Effector memory CD8-positive, alpha-beta T cell (primary cell): ENCODE data around the gene RHOBTB3.

Experiments
- ATAC-seq: fragments of 150-1000 bp; cut with Tn5 transposase; replicated peaks from 2 replicates; pipeline ENCODE4 v1.10.0; 2021; ENCODE audit warnings: mild to moderate bottlenecking, moderate library complexity
- DNase-seq, 3 experiments: peaks; one replicate each; pipeline ENCODE4 v3.0.0; 2021
- H3K27ac Mint-ChIP-seq, 2 donors: one replicate each; pipeline ENCODE4 v1.8.0; 2022; ENCODE audit warnings: mild to moderate bottlenecking in 2 of 2, mixed read lengths in 2 of 2, moderate library complexity in 2 of 2
- H3K27me3 Mint-ChIP-seq, 2 donors: one replicate each; pipeline ENCODE4 v1.8.0; 2022; ENCODE audit warnings: mixed read lengths in 2 of 2
- H3K36me3 Mint-ChIP-seq: one replicate; pipeline ENCODE4 v1.8.0; 2022; ENCODE audit warnings: mild to moderate bottlenecking, moderate library complexity, mixed read lengths; ENCODE audit not compliant: insufficient read depth
- H3K4me1 Mint-ChIP-seq, 2 donors: one replicate each; pipeline ENCODE4 v1.8.0; 2022; ENCODE audit warnings: low read depth in 2 of 2, mixed read lengths in 2 of 2
- H3K4me3 Mint-ChIP-seq, 2 donors: one replicate each; pipeline ENCODE4 v1.8.0; 2022; ENCODE audit warnings: mild to moderate bottlenecking in 2 of 2, mixed read lengths in 2 of 2, moderate library complexity in 2 of 2
- H3K9me3 Mint-ChIP-seq, 2 donors: one replicate each; pipeline ENCODE4 v1.8.0; 2022; ENCODE audit warnings: mixed read lengths in 2 of 2

The RHOBTB3 gene

GRCh38 chr5:95777441-95777840 is 46.3 kb downstream of the RHOBTB3 start:
- DNase-seq (no peak), ATAC-seq (no peak)
- Mint-ChIP-seq H3K36me3 (no peaks in the 10 kb centered on the region), H3K4me3 (no peak overlapping the region), H3K9me3 (no peaks in the 10 kb centered on the region), H3K27ac (no peak overlapping the region), H3K27me3 (no peaks in the 10 kb centered on the region), H3K4me1 (peaks cover 11 to 20% of the 10 kb centered on the region in 2 donors)

- peak overlapping the region in 1 of 2 donors; percentile 16 for H3K27ac Mint-ChIP-seq
These were observed 47.7 kb downstream of the RHOBTB3 start for GRCh38 chr5:95778713-95779436.

GRCh38 chr5:95779611-95780010 is 48.5 kb downstream of the RHOBTB3 start:
- no peaks in the 10 kb centered on the region for H3K9me3 Mint-ChIP-seq
- peaks cover 7 to 12% of the 10 kb centered on the region in 2 donors for H3K4me1 Mint-ChIP-seq
- H3K36me3 Mint-ChIP-seq, result no peaks in the 10 kb centered on the region
- H3K27ac Mint-ChIP-seq, result peak overlapping the region in 1 of 2 donors; percentile 16
- DNase-seq (no peak), ATAC-seq (no peak)
- no peak overlapping the region for H3K4me3 Mint-ChIP-seq
- H3K27me3 Mint-ChIP-seq, result no peaks in the 10 kb centered on the region

More at GRCh38 chr5:95778713-95779436, 47.7 kb downstream of the RHOBTB3 start:
- ATAC-seq (no peak), DNase-seq (no peak)
- Mint-ChIP-seq H3K27me3 (no peaks in the 10 kb centered on the region), H3K36me3 (no peaks in the 10 kb centered on the region), H3K9me3 (no peaks in the 10 kb centered on the region), H3K4me1 (peaks cover 7 to 13% of the 10 kb centered on the region in 2 donors), H3K4me3 (no peak overlapping the region)

GRCh38 chr5:95780597-95780996 is 49.5 kb downstream of the RHOBTB3 start:
- no peak overlapping the region for H3K4me3 Mint-ChIP-seq
- ATAC-seq (no peak), DNase-seq (no peak)
- no peak overlapping the region for H3K27ac Mint-ChIP-seq
- H3K27me3 Mint-ChIP-seq, result no peaks in the 10 kb centered on the region
- H3K9me3 Mint-ChIP-seq, result no peaks in the 10 kb centered on the region
- H3K4me1 Mint-ChIP-seq, result peaks cover 7 to 12% of the 10 kb centered on the region in 2 donors
- H3K36me3 Mint-ChIP-seq, result no peaks in the 10 kb centered on the region

- Mint-ChIP-seq H3K4me1 (peaks cover 7 to 12% of the 10 kb centered on the region in 2 donors), H3K9me3 (no peaks in the 10 kb centered on the region)
- ATAC-seq, result peak; percentile 98
These were observed 50.0 kb downstream of the RHOBTB3 start for GRCh38 chr5:95781101-95781583.

GRCh38 chr5:95782181-95782580 is 51.0 kb downstream of the RHOBTB3 start:
- Mint-ChIP-seq H3K36me3 (no peaks in the 10 kb centered on the region), H3K27me3 (no peaks in the 10 kb centered on the region), H3K4me1 (peaks cover 7 to 12% of the 10 kb centered on the region in 2 donors), H3K4me3 (no peak overlapping the region), H3K9me3 (no peaks in the 10 kb centered on the region), H3K27ac (no peak overlapping the region)
- DNase-seq (no peak), ATAC-seq (no peak)

More at GRCh38 chr5:95781101-95781583, 50.0 kb downstream of the RHOBTB3 start:
- DNase-seq, result peak; percentile 57 to 65 (median 58)
- Mint-ChIP-seq H3K27ac (no peak overlapping the region), H3K36me3 (no peaks in the 10 kb centered on the region), H3K4me3 (peak overlapping the region; percentile 31 to 51), H3K27me3 (no peaks in the 10 kb centered on the region)

GRCh38 chr5:95783661-95784060 is 52.5 kb downstream of the RHOBTB3 start:
- no peak for DNase-seq
- Mint-ChIP-seq H3K9me3 (no peaks in the 10 kb centered on the region), H3K27ac (no peak overlapping the region), H3K4me3 (no peak overlapping the region), H3K36me3 (no peaks in the 10 kb centered on the region), H3K4me1 (peaks cover 7 to 12% of the 10 kb centered on the region in 2 donors), H3K27me3 (no peaks in the 10 kb centered on the region)
- ATAC-seq, result no peak

GRCh38 chr5:95784514-95785302 is 53.6 kb downstream of the RHOBTB3 start:
- no peaks in the 10 kb centered on the region for H3K36me3 Mint-ChIP-seq
- no peak overlapping the region for H3K4me3 Mint-ChIP-seq
- DNase-seq (no peak), ATAC-seq (no peak)
- no peaks in the 10 kb centered on the region for H3K27me3 Mint-ChIP-seq
- no peak overlapping the region for H3K27ac Mint-ChIP-seq
- peaks cover 2 to 7% of the 10 kb centered on the region in 2 donors for H3K4me1 Mint-ChIP-seq
- no peaks in the 10 kb centered on the region for H3K9me3 Mint-ChIP-seq

- no peaks in the 10 kb centered on the region for H3K4me1 Mint-ChIP-seq
- DNase-seq, result no peak
- no peaks in the 10 kb centered on the region for H3K36me3 Mint-ChIP-seq
- no peak overlapping the region for H3K4me3 Mint-ChIP-seq
- H3K27me3 Mint-ChIP-seq, result no peaks in the 10 kb centered on the region
- H3K27ac Mint-ChIP-seq, result no peak overlapping the region
- ATAC-seq, result no peak
- no peaks in the 10 kb centered on the region for H3K9me3 Mint-ChIP-seq
These were observed 55.8 kb downstream of the RHOBTB3 start for GRCh38 chr5:95786821-95787418.

- H3K9me3 Mint-ChIP-seq, result no peaks in the 10 kb centered on the region
- DNase-seq (no peak), ATAC-seq (no peak)
- no peaks in the 10 kb centered on the region for H3K27me3 Mint-ChIP-seq
- no peak overlapping the region for H3K27ac Mint-ChIP-seq
- no peaks in the 10 kb centered on the region for H3K36me3 Mint-ChIP-seq
- H3K4me1 Mint-ChIP-seq, result no peaks in the 10 kb centered on the region
- H3K4me3 Mint-ChIP-seq, result no peak overlapping the region
These were observed 57.4 kb downstream of the RHOBTB3 start for GRCh38 chr5:95788493-95788892.

- no peak for DNase-seq
- Mint-ChIP-seq H3K9me3 (no peaks in the 10 kb centered on the region), H3K4me3 (no peak overlapping the region), H3K27me3 (no peaks in the 10 kb centered on the region), H3K36me3 (no peaks in the 10 kb centered on the region), H3K27ac (no peak overlapping the region), H3K4me1 (no peaks in the 10 kb centered on the region)
- ATAC-seq, result no peak
These were observed 60.6 kb downstream of the RHOBTB3 start for GRCh38 chr5:95791751-95792150.

- ATAC-seq, result no peak
- Mint-ChIP-seq H3K4me1 (no peaks in the 10 kb centered on the region), H3K27ac (no peak overlapping the region), H3K9me3 (no peaks in the 10 kb centered on the region), H3K36me3 (no peaks in the 10 kb centered on the region), H3K4me3 (no peak overlapping the region), H3K27me3 (no peaks in the 10 kb centered on the region)
- DNase-seq, result no peak
These were observed 63.0 kb downstream of the RHOBTB3 start for GRCh38 chr5:95794070-95794516.

- Mint-ChIP-seq H3K9me3 (no peaks in the 10 kb centered on the region), H3K36me3 (no peaks in the 10 kb centered on the region), H3K27ac (no peak overlapping the region), H3K4me1 (no peaks in the 10 kb centered on the region), H3K4me3 (no peak overlapping the region), H3K27me3 (no peaks in the 10 kb centered on the region)
- no peak for DNase-seq
- ATAC-seq, result no peak
These were observed 66.2 kb downstream of the RHOBTB3 start for GRCh38 chr5:95797301-95797700.
